HG03095 (cell line): ENCODE measurements around the gene TMBIM6.
"Not testable (repeated sequence)": the region's sequence is repeated elsewhere in the genome, so short reads cannot be mapped to it uniquely, and the experiment has no call there.

ENCODE experiments used
- ATAC-seq: cut with Tn5 transposase; IDR thresholded peaks from one replicate; pipeline ENCODE4 v1.9.1; 2021; ENCODE audit warnings: moderate library complexity; ENCODE audit not compliant: unreplicated experiment

The TMBIM6 gene

DNA sequence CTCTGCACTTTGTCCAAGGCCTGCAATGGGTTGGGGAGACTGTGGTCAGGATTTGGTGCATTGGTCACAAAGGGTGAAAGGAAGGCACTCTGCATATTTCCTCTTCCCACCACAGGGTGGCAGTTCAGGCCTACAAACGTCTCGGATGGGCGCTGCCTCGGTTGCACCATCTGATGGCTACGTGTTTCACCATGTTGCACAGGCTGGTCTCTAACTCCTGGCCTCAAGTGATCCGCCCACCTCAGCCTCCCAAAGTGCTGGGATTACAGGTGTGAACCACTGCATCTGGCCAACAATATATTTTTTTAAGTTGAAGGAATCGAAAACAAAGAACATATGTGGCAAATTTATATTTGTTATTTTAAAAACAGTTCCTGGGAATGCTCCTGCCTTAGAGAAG is 35.1 kb downstream of the TMBIM6 start:
- ATAC-seq: no peak

DNA sequence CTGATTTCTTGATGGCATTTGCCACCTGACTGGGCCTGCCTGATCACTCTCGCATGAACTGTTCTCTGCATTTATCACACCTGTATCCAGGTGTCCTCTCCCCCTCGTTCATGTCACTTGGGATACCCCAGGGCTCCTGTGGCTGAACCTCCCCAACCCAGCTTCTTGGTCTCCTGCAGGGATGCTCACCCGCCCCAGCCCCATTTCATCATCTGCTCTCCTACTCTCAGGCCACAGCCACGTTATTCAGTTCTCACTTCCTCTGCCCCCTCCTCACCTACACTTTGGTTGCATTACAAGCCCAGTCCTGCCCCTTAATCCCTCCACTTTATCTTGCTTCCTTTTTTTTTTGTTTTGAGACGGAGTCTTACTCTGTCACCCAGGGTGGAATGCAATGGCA is 35.5 kb downstream of the TMBIM6 start:
- ATAC-seq: no peak

DNA sequence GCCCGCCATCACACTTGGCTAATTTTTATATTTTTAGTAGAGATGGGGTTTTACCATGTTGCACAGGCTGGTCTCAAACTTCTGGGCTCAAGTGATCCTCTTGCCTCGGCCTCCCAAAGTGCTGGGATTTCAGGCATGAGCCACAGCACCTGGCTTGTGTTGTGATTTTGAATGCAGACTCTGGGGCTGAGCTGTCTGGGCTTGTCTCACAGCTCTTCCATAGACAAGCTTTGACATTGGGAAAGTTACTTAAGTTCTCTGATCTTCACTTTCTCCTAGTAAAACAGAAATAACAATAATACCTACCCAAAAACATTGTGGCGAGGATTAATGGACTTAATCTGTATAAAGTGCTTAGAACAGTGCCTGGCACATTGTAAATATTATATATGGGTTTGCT is 36.0 kb downstream of the TMBIM6 start:
- no peak for ATAC-seq

DNA sequence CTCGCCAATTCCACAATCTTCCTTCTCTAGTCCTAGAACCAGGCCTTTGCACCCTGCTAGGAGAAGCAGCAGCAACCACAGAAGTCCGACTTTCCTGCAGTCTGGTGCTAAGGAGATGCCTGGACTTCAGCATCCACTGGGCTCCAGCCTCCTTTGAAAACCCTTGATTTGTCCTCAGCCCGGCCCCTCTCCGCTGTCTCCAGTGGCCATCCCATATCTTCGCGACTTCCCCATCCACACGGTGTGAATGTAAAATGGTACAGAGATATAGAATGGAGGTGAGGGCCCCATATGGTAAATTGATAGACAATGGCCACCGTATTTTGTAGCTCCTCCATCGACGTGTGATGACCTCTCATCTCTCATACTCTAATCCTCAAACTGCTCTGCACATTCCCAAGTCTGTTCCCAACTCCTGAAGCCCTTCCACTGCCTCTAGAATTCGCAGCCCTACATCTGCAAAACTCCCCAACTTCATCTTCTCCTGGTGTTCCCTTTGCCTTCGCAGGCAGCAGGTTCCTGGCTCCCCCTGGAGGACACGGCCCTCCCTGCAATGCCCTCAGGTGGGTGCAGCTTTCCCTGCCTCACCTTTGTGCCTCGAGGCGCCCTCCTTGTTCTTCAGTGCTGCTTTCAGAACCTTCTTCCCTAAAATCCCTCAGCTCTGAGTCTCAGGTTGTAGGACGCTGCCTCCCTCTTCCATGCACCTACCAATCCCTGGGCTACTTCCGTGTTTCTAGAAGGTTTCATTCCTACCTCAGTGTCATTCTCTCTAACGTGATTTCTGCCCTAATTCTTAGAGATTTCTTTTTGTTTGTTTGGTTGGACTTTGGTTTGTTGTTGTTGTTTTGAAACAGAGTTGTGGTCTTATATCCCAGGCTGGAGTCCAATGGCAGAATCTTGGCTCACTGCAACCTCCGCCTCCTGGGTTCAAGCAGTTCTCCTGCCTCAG is 36.7 kb downstream of the TMBIM6 start:
- no peak for ATAC-seq

DNA sequence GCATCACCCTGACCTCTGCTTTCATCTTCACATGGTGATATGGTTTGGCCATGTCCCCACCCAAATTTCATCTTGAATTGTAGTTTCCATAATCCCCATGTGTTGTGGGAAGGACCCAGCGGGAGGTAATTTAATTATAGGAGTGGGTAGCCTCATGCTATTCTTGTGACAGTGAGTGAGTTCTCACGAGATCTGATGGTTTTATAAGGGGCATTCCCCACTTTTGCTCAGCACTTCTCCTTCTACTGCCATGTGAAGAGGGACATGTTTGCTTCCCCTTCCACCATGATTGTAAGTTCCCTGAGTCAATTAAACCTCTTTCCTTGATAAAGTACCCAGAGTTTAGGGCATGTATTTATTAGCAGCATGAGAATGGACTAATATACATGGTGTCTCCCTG is 38.2 kb downstream of the TMBIM6 start:
- no peak for ATAC-seq

DNA sequence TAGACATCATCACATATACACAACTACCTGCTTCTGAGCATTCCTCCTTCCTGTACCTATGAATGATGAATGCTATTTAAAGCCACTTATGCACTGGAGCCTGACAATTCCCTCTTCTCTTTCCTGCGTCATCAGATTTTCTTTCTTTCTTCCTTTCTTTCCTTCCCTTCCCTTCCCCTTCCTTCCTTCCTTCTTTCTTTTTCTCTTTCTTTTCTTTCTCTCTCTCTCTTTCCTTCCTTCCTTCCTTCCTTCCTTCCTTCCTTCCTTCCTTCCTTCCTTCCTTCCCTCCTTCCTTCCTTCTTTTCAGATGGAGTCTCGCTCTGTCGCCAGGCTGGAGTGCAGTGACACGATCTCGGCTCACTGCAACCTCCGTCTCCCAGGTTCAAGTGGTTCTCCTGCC is 39.6 kb downstream of the TMBIM6 start:
- ATAC-seq: not testable (repeated sequence)

DNA sequence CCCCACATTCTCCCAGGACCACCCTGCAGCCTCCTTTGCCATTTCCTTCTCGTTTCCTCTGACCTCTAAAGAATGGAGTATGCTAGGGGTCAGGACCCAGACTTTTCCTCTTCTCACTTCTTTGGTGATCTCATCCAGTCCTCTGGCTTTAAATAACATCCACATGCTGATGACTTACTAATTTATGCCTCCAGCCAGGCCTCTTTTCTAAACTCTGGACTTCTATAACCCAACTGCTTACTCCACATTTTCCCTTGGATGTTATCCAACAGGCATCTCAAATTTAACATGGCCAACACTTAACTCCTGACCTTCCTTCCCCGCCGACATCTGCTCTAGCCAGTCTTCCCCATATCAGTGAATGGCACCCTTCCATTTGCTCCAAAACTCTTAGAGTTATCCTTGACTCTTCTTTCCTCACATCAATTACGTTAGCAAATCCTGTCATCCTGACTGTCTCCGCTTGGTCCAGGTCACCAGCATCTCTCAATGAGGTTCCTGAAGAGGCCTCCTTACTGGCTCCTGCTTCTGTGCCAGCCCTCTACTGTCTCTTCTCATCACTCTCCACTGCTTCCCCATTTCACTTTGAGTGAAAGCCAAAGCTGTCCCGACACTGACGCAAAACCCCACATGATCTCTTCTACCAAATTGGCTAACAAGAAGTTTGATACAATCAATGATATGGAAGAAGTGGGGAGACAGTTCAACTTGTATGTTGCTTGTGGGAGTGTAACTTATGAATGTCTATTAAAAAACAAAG is 42.7 kb downstream of the TMBIM6 start:
- no peak for ATAC-seq

DNA sequence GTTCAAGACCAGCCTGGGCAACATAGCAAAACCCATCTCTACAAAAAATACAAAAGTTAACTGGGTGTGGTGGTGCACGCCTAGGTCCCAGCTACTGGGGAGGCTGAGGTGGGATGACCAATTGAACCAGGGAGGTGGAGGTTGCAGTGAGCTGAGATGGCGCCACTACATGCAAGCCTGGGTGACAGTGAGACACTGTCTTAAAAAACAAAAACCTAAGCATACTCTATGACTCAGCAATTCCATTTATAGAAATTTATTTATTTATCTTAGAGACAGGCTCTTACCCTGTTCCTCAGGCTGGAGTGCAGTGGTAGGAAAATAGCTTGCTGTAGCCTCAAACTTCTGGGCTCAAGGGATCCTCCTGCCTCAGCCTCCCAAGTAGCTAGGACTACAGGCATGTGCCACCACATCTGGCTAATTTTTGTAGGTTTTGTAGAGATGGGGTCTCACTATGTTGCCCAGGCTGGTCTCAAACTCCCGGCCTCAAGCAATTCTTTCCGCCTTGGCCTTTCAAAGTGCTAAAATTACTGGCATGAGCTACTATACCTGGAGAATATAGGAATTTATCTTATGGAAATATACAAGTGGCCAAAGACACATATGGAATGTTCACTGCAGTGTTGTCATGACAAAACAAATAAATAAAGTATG is 43.5 kb downstream of the TMBIM6 start:
- no peak for ATAC-seq

DNA sequence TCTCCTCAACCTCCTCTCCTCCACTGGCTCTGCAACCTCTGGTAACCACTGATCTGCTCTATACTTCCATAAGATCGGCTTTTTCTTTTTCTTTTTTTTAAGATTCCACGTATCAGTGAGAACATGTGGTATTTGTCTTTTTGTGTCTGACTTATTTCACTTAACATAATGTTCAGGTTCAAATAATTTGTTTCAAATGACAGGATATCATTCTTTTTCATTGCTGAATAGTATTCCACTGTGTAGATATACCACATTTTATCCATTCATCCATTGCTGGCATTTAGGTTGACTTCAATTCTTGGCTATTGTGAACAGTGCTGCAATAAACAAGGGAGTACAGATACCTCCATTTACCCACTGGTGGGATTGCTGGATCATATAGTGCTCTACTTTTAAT is 46.3 kb downstream of the TMBIM6 start:
- ATAC-seq: no peak

DNA sequence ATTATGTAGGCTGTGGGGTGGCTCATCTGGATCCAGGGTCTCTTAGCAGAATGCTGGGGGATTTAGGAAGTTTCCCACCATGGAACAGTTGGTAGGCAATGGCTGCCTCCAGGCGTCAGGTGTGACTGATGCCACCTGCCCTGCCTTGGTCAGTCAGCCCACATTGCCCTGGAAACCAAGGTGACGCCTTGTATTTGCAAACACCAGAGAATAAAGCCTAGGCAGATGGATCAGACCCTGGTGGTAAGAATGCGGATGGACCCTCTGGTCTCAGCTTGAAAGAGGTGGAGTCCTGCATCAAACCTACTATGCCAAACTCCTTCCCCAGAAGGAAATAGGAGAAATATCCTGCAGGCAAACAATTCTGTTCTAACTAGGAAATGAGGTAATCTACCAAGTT is 48.6 kb downstream of the TMBIM6 start:
- ATAC-seq: no peak

DNA sequence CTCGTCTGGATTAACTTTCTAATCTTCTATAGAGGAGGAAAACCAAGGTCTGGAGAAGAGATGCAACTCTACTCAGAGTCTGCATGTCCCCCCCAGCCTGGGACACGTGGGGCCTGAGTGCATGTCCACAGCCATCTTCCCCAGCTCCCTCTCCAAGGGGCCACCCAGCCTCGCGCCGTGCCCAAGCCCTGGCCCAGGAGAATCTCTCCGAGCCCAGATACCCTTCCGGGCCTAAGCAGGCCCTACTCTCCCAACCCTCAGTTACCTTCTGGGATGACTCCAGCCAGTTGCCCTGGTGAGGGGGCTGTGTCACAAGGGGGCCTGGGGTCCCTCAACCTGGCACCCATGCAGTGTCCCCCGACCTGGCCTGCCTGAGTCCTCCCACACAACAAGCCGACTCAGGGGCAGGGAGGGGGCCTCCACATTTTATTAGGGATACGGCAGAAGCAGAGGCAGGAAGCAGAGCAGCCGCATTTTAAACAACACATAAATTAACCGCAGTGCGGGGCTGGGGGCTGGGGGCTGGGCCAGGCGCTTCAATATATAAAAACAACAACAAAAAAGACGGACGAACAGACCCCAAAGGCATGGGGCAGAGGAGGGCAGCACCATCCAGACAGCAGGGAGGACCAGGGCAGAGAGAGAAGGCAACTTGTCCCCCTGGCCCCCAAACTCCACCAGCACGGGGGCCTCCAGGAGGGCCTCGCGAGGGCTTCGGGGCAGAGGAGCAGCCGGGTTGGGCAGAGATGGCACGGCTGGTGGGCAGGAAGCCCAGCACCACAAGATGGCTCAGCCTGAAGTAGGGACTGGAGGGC is 49.6 kb downstream of the TMBIM6 start:
- ATAC-seq: no peak

DNA sequence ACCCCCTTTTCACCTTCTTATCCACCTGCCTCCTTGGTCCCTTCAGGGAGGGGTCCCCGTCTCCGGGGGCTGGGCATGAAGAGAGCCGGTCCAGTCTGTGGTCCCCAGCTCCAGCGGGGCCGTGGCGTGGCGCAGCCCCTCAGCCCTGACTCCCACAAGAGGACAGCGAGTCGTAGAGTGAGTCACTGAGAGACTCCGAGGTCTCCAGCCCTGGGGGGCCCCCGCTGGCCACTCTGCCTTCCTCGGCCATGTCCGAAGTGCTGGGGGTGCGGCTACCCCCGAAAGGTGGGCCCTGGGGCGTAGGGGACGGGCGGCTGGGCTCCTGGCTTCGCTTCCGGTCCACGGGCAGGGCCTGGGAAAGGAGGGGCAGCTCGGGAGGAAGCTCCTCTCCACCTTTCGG is 50.3 kb downstream of the TMBIM6 start:
- ATAC-seq: no peak

DNA sequence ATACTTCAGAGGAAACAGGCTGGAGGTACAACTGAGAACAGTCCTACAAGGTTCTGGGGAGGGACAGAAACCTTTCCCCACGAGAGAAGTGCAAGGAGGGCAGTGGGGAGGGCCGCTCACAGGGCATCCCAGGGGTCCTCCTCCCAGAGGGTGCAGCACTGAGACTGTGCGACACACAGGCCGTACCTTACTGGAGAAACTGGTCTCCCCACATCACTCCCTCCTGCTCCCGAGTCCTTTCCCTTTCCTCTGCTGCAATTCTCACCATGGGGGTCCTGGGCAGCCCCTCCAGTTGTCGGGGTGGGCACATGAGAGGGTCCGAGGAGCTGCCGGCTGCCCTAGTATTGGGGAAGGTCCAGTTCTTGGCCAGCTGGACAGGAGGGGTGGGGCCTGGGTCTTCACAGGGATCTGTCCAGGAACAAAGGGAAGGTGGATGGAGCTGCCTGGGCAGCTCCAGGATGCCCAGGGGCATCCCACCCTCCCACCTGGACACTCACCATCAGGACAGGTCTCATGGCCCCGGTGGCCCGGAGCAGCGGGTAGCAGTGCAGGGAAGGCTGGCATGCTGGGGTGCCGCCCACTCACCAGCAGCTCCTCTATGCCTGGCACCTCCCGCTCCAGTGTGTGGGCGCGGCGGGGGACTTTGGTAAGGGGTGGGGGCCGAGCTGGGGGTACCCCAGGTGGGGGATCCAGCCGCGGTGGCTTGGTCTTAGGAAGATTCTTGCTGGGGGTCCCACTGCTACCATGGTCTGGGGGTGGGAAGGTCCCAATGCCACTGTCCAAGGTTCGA is 51.0 kb downstream of the TMBIM6 start:
- no peak for ATAC-seq

DNA sequence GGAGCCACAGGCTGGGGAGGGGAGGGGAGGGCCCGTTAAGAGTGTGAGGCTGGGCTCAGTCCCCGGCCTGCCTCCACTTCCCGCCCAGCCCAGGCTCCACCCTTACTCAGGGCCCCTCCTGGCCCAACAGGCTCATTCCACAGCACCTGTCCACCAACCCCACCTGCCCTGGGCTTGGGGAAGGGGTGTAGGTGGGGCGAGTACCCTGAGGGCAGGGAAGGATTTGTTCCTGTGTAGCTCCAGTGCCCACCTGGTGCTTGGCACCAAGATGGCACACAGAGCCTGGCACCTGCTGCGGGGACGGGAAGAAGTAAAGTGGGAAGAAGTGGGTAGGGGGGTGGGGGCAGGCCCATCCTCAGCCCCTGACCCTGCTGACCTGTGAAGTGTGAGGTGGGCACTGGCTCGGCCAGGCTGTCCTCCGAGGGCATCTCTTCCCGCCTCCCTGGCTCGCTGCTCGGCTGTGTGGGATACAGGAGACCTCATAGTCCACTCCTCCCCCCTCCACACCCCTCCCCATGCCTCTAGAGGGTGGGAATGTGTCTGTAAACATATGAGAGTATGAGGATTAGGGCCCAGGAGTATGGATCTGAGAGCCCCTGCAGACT is 51.7 kb downstream of the TMBIM6 start:
- ATAC-seq: no peak

DNA sequence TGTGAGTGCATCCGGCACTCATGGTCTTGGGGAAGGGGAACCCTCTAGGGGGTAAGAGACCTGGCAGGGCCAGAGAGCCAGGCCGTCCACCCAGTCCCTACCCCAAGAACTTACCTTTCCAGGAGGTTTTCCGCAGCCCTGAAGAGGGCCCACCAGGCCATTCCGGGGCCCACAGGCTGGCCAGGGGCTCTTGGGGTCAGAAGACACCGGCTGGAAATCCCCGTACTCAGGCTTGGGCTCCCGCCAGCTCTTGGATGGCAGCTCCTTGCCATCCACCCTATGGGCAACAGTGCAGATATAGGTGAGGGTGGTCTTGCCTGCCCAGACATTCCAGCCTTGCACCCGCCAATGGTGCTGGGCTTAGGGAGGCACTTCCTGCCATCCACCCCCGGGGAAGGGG is 52.3 kb downstream of the TMBIM6 start:
- no peak for ATAC-seq

DNA sequence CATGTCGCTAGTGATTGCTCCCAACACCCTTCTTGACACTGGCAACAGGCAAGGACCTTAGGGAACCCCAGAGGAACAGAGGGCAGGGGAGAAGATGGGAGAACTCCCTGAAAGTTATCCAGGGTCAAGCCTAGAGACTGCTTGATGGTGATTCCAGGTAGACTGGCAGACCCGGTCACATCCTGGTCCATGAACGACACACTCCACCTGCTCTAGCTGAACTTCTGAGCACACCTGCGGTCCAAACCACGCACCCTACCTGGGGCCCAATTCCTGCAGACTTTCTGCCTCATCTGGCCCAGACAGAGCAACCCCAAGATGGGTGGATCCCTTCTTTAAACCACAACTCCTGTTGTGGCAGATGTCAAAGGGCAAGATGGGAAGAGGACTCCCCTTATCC is 52.7 kb downstream of the TMBIM6 start:
- ATAC-seq: no peak

DNA sequence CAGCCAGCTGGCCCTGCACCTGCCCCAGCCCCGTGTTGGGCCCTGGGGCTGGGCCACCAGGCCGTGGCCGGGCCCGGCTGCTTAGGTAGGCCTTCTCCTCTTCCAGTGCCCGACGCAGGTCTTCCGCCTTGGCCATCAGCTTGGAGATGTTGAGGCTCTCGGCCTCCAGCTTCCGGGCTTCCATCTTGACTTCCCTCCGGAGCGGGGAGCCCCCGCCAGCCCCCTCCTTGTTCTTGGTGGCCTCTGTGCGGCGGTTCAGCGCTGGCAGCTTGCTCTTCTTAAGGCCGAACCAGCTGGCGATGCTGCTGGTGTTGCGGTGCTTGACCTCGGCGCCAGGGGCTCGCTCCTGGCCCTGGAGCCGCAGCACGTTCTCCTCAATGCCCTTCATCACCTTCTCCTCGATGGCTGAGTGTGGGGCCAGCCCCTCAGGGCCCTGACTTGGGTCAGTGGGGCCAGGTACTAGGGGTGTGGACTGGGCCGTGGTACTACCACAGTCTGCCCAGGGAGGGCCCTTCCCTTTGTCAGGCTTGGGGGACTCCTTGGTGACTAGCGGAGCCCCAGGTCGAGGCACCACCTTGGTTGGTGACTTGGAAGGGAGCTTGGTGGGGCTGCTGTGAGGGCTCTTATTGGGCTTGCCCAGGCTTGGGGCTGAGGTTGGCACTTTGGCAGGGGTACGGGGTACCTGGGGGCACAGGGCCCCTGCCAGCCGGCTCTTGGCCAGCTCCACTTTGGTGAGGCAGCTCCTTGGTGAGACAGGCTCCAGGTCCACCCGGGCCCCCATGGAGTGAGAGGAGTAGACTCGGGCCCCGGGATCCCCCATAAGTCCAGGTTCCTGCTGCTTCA is 53.7 kb downstream of the TMBIM6 start:
- no peak for ATAC-seq

DNA sequence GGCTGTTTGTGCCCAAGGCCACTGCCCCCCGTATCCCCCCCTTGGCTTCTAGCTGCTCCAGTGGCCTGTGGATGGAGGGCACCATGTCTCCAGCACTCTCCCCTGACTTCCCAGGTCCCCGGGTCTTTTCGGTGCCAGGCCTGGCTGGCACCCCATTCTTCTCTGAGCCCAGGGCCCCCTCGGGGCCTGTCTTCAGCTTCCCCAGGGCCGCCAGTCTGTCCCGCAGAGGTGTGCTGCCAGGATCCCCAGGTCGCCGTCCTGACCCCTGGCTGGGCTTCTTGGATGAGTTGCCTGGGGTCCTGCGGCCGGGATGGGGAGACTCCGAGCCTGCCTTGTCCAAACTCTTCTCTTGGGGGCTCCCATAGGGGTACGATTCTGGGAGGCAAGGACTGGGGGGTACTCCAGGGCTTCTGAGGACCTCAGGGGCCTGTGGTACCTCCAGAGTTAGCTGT is 54.3 kb downstream of the TMBIM6 start:
- no peak for ATAC-seq

DNA sequence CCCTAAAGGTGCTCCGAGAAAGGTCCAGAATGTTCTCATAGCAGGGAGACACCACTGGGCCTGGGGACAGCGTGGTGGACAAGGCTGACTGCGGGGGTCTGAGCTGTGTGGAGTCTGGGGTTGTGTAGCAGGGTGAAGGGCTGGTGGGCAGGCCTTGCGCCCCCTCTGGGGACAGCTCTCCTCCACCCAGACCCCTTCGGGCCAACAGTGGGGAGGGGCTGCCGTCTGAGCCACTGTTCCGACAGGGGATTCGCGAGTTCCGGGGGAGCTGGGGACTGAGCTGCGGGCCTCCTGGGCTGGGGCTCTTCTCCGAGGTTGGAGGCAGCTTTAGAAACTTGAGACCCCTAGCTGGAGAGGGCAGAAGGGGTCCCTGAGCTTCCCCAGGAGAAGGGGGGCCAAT is 54.8 kb downstream of the TMBIM6 start:
- no peak for ATAC-seq
